Kidney glomerular epithelial cell (primary cell): Measurements from ENCODE around the gene RNF150.
A peak's percentile ranks its signal among the peaks of the same experiment; 100 is the strongest.
"Not testable (repeated sequence)": the region's sequence is repeated elsewhere in the genome, so short reads cannot be mapped to it uniquely, and the experiment has no call there.

Experiments
- DNase-seq: peaks from one replicate; lab custom pipeline; 2025; lab: John Stamatoyannopoulos, UW

Gene RNF150

DNA sequence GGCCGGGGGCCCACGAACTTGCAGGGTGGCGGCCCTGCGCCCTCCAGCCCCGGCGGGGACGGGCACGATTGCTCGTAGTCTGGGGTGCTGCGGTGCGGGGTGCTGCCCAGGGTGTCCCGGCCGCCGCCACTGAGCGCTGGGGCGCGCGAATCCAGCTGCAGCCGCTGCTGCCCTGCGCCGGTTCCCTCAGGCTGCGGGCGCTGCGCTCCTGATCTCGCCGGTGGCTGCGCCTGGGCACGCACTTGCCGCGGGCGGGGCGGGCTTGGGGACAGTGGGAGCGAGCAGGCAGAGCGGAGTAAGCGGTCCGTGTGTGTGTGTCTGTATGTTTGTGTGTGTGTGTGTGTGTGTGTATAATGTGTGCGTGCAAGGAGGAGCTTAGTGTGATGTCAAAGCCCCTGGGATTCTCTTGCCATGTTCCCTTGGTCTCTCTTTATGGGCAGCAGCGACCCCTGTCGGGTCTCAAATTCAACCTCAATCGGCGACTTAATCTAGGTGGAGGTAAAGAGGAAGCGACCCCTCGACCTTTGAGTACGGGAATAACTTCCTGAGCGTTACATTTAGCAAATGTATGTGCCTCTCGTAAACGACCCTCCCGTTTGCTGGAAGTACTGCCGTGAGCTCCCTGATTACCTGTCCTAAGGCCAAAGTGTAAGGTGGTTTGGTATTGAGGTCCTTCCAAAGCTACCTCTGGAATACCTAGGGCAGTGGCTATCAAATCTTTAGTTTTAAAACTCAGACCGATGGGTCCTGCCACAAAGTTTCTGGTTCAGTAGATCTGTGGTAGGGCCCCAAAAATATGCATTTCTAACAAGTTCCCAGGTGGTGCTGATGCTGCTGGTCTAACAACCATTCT is at the start of gene RNF150:
RNF150 (minus strand) TSS at position 324 of the 853 bp plus-strand sequence.
- DNase-seq: peak; percentile 81

DNA sequence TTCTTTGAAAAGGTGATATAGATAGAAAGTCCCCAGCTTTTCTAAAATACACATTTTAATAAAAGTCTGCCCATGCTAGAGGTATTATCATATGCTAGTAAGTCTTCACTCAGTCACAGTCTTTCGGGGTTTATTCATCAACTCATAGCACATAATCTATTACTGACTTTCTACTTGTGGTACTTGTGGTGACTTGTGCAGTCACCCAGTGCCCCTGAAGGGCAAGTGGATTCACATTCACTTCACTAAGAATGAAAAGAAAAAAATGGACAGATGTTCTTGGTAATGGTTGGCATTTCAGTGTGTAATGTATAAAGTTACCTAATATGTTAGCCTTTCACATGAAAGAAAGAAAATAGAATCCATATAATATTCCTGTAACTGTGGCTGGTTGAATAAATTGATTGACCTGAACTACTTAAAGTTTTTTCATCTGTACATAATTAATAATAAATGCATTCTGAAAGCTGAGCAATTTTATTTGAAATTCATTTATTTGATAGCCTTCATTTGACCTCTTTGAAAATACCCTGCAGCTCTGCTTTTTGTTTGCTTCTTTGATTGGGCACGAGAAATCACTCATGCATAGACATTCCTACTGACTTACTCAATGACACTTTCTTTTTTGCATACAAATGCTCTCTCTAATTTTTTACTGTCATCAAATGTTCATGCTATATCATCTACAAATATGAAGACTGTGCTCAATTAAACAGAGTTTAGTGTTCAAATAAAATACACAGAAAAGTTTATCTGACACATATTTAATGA is 47.9 kb upstream of the RNF150 start:
- peak; percentile 71 for DNase-seq

DNA sequence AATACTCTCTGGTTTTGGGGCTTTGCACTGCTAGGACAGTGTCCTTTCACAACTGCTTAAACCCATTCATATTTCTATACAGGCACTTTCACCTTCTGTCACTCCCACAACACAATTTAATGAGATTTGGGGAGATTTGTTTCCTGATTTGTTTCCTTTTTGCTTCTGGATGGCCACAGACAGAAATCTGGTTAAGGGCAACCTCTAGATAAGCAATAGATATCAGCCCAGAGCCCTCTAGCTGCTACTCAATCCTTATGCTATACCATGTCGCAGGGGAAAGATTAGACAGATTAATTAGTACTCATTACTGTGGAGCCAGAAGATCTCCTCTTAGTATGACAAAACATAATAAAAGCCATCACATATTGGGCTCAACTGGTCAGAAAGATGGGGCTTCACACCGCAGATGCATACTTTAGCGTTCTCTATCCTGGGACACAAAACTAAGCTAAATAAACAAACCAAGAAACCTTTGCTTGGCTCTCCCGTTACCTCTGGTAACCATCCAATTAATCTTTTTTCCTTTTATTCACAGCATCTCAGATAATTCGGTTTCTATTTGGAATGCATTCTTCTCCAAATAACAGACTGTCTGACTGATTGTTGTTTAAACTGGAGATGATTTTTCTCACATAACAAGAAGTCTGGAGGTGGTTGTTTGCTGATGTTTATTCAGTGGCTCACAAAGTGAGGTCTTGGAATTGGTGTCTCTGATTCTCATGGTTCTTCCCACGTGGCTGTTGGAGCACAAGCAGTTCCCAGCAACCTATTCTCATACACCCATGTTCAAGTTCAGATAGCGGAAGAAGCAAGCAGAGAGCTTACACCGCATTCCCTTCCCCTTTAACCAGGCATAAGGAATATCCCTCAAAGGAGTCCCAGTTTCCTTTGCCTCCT is 46.5 kb upstream of the RNF150 start:
- no peak for DNase-seq

DNA sequence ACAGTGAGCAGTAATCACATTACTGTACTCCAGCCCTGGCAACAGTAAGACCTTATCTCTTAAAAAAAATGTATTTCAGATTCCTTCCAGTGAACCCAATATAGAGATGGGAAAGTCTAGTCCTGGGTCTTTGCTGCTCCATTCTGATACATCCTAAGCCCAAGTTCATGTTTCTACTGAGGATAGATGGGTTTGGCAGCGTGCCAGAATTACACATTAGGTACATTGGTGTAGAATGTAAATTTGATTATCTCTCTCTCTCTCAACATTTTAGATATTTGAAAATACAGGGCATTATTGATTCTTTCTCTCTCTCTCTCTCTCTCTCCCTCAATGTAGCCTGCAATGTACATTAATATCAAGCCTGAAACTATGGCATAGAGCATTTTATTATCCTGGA is 43.9 kb upstream of the RNF150 start:
- no peak for DNase-seq

DNA sequence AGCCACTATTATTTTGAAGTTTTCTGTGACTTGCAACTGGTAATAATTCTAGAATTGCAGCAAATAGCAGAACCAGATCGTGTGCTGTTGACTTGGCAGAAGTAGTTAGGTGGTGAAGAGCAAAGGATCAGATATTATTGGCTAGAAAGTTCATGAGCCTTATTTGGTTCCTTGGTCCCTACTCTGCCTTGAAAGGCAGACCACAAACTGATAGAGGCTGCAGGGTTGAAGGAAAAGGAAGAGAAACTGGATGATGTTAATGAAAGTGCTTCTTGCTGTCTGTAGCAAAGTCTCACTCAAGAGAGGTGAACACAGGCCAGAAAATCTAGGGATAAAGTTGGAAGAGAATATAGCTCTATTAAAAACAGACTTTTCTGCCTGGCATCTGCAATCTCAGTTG is 41.2 kb upstream of the RNF150 start:
- DNase-seq: no peak

DNA sequence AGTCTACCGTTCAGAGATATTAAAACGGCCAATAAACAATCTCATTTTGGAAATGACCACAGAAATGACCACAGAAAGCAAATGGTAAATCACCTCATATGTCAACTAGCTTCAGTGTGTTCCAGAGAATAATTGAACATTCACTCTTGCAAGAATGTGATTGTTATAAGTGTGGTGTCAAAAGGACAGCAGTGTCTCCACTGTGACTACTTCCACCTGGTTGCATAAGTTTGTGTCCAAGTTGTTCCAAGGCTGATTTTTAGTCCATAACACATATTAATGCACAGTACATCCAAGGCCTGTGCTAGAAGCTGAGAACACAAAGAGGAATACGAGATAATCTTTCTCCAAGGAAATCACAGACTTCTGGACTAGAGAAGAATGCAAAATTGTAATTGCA is 37.4 kb upstream of the RNF150 start:
- no peak for DNase-seq

DNA sequence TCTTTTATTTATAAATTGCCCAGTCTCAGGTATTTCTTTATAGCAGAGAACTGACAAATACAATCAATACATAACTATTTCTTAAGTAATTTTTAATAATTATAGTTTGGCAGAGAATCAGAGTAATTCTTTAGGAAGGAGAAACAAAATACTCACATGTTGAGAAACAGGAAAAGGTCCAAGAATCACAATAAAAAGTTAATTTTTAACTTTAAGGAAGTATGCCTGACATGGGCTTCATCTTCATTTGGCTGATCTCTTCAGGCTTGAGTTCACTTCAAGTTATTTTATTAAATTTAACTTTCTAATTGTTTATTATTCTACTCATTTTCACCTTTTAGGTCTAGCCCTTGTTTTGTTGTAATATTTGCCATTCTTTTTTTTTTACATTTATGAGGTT is 36.1 kb upstream of the RNF150 start:
- peak; percentile 61 for DNase-seq

DNA sequence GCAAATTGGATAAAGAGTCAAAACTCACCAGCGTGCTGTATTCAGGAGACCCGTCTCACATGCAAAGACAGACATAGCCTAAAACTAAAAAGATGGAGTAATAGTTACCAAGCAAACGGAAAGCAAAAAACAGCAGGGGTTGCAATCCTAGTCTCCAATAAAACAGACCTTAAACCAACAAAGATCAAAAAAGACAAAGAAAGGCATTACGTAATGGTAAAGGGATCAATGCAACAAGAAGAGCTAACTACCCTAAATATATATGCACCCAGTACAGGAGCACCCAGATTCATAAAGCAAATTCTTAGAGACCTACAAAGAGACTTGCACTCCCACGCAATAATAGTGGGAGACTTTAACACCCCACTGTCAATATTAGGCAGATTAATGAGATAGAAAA is 31.7 kb upstream of the RNF150 start:
- DNase-seq: not testable (repeated sequence)

DNA sequence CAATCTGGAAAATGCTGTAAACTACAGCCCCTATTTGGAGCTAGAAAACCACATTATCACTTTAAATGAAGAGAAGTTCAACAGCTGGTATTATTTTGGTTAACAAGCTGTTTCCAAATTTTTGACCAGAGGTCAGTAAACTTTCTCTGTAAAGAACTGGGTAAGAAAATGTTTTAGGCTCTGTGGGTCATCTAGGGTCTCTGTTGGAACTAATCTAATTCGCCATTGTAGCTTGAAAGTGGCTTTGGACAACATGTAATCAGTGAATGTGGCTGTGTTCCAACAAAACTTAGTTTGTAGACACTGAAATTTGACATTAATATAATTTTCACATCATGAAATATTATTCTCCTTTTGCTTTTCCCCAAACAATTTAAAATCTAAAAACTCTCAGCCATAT is 25.8 kb upstream of the RNF150 start:
- DNase-seq: no peak

DNA sequence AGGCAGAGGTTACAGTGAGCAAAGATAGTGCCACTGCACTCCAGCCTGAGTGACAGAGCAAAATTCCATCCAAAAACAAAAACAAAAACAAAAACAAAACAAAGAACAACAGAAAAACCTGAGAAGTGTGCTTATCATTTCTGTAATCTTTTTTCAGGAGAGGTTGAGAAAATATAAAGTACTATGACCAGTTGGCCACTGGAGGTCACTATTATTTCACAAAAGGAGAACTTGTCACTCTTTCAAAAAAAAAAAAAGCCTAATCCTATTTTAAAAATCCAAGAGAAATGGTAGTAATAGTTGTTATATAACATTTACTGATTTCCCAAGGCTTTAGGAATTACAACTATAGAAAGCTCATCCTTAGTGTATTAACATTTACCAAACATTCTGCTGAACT is 24.9 kb upstream of the RNF150 start:
- DNase-seq: peak; percentile 40

DNA sequence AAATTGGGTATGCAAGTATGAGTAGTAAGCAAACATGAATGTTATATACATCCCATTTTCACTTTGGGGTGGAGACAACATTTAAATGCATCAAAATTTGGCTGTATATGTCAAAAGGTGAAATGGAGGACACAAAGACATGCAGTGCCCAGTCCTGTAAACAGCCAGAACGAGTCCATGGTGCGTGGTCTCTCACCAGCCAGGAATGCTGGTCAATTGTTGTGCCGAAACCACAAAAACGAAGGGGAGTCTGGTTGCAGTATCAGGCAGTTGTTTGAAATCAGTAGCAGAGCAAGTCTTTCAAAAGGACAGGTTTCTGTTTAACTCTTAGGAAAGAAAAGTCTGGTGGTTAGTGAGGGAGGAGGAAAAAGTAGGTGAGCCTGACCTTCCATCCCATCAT is 22.3 kb upstream of the RNF150 start:
- peak; percentile 22 for DNase-seq

DNA sequence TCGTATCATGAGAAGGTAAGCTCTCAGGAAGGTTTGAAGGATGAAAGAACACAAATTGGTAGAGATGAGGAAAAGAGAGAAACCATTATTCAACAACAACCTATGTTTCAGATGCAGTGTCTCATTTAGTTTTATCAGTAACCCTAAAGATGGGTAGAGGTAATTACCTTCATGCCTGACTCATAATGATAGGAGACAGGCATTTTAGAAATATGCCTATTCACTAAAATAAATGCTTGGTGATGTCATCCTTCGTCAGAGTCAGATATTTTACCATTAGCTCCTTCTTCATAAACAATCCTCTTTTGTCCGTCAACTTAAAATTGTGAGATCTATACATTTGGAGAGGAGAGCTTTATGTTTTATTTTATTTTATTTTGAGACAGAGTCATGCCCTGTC is 21.5 kb upstream of the RNF150 start:
- DNase-seq: no peak

DNA sequence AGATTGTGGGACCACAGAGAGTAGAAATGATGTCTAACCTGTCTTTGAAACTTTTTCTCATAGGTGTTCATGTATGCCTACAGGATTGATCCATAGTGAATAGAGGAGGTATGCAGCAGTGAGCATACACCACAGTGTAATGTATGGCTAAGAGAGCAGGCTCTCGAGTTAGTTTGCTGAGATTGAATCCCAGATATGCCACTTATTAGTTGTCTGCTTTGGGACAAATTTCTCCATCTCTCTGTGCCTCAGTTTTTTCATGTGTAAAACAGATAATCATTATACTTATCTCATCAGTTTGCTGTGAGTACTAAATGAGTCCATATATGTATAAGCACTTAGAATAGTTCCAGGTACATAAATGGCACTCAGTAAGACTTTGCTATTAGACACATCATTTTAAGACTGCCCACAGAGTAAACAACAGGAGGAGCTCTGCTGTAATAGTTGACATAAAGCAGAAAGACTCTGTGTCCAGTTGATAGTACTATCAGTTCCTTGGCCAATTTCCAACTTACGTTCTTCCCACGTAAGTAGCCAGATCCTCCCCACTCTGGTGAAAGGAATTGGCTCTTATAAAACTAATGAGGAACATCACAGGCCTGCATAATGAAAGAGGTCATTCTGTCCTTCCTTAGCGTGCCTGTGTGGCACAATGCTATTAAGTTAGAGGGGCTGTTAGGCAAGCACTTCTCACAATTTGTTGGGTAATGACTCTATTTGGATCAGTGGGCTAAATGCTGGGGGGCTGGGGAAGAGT is 20.7 kb upstream of the RNF150 start:
- DNase-seq: no peak

DNA sequence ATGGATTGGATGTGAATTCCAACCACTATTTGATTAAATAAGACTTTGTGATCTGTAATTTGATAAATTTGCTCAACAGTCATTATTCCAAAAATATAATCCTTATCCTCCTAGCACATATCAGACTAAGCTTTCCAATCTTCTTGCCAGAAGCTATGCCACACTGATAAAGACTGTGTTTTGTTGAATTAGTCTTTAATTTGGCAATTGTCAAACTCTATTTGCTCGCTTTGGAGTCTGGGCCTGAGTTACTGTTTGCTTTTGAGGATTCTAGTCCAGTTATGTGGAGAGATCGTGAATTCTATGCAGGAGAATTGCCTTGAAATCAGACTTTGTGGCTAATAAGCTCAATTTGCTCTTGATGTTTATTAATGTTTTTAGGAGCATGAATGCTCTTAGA is 10.9 kb upstream of the RNF150 start:
- no peak for DNase-seq

DNA sequence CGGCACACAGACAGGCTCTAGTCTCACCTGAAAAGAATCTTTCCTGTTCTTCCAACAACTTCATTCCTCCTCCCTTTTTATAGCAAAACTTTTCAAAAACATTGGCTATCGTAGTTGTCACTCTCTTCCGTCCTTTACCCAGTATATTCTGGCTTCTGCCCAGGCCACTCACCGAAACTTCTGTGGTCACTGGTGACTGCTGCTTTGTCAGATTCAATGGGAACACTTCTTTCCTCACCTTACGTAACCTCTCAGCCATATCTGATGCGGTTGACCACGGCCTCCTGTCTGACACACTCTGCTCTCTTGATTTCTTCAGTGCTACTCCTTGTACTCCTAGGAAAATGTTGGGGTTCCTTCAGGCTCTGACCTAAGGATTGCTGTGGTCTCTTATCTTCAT is 9.2 kb upstream of the RNF150 start:
- DNase-seq: no peak

DNA sequence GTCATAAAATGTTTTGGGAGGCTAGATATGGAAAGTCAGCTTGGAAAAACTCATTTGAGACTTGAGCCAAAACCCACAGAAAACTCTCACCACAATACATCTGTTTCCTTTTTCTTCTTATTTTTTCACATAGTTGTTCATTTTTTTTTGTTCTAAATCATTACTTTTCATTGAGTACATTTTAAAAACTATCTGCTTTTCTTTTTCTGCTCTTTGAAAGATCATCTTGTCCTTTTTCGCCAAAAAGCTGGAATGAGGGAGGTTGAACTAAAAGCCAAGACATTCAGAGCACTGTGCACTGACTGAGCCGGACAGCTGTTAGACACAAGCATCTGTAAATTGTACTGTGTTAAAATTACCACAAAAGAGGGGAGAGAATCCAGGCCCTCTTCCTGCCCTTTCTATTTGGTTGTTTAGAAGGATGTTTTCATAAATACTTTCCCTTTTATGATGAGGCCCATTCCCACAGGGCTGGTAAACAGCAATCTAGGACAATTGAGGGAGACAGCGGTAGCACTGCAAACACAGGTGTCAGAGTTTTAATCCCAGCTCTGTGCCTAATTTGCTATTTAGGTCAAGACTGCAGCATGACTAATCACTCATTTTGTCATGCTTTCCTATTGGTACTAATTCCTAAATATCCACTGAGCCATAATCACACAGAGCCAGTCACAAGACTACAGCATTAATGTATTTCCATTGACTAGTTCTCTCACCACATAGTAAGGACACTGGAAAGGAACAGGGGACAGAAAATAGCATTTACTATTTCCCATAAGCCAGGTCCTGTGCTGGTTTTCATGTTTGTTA is 7.3 kb upstream of the RNF150 start:
- DNase-seq: no peak

DNA sequence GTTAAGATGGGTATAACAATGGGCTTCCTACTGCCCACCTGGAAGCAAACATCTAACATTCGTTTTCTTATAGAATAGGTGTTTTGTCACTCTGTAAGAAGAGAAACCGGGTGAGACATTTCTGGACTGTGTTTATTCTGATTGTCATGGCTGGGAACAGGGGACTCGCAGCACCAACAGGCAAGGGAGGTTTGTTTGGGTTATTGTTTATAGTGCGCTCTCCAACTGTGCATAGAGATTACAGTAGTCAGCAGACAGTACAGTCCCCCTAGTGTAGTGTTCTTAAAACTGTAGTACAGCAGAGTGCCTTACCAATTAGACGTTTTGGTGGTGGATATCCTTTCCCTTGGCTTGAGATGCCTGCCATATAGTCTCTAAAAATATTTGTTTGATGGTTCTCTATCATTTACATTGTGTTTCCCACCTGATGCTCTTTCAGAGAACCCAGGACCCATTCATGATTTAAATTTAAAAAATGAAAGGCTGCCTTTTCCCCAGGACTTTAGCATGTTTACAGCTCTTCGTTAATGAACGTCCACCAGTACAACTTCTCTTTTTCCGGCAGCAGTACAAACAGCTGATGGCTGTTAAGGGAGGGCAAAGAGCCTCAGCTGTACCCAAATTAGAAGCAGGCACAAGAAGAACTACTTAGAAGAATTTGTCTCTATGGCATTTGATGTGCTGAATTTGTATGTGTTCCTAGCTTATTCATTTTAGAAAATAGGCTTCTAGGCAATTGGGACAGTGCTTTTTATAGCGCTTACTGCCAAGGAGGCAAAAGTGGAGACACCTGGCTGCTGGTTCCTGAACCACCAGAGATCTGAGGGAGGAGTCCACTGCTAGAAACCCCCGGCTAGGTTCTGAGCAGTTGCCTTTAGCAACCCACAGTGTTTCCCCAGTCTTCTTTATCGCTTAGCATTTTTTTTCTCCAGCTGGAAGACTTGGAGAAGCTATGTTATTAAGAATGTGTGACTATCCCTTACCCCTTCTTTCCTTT is 1.0 kb upstream of the RNF150 start:
- no peak for DNase-seq

DNA sequence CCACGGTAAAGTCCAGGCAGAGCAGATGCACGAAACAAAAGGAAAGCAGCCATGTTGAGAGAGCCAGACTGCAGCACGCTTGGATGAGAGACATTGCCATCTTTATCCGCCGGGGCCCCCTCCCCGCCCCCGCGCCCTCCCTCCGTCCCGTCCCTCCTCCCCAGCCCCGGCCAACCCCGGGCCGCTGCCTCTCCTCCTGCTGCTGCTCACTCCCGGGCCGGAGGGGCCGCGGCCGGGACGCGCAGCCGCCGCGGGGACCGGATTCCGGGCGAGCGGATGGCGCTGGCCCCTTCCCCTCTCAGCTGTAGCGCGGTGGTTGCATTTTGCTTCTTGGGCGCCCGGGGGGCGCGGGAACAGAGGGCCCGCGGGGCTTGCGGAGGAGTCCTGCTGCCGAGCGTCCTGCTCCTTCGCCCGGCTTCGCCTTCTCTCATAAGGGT is 542 bp downstream of the RNF150 start:
- DNase-seq: peak; percentile 23

DNA sequence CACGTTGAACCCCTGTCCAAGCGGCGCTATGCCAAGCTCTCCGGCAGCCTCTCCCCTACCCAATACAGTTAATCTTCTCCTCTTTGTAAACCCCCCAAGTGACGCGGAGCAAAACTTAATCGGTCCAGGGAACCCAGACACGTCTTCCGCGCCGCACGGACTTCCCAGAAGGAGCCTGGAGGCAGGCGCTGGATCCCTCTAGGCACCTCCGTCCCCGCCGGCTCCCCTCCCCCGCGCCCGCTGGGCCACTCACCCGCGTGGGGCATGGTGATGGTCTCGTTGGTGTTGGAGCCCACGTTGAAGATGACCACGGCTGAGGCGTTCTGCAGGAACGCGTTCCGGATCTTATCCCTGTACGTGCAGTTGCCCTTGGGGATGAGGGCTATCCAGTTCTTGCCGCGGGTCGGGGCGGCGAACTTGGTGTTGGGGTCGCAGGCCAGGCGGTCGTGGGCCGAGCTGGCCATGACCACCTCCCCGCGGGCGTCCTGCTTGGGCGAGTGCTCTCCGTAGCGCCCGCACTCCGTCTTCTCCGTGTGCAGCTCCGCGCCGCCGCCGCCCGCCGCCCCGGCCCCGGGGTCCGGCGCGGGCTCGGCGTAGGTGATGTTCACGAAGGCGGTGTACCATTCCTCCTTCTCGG is 1.1 kb downstream of the RNF150 start:
- DNase-seq: peak; percentile 55
